GM21526 (cell line): Measurements from ENCODE around the gene XCL2.
"Not testable (repeated sequence)": the region's sequence is repeated elsewhere in the genome, so short reads cannot be mapped to it uniquely, and the experiment has no call there.

Experiments used
- ATAC-seq: cut with Tn5 transposase; IDR thresholded peaks from one replicate; pipeline ENCODE4 v1.9.1; 2021; ENCODE audit warnings: moderate library complexity; ENCODE audit not compliant: unreplicated experiment, low FRiP score

XCL2 gene

GRCh38 chr1:168561989-168562388, 18.2 kb upstream of the XCL2 start:
- no peak for ATAC-seq

- ATAC-seq: no peak
Measured at GRCh38 chr1:168560370-168560769, 16.6 kb upstream of the XCL2 start.

- ATAC-seq: no peak
Measured at GRCh38 chr1:168556647-168557046, 12.8 kb upstream of the XCL2 start.

GRCh38 chr1:168555508-168556046, 11.8 kb upstream of the XCL2 start:
- ATAC-seq: no peak

DNA sequence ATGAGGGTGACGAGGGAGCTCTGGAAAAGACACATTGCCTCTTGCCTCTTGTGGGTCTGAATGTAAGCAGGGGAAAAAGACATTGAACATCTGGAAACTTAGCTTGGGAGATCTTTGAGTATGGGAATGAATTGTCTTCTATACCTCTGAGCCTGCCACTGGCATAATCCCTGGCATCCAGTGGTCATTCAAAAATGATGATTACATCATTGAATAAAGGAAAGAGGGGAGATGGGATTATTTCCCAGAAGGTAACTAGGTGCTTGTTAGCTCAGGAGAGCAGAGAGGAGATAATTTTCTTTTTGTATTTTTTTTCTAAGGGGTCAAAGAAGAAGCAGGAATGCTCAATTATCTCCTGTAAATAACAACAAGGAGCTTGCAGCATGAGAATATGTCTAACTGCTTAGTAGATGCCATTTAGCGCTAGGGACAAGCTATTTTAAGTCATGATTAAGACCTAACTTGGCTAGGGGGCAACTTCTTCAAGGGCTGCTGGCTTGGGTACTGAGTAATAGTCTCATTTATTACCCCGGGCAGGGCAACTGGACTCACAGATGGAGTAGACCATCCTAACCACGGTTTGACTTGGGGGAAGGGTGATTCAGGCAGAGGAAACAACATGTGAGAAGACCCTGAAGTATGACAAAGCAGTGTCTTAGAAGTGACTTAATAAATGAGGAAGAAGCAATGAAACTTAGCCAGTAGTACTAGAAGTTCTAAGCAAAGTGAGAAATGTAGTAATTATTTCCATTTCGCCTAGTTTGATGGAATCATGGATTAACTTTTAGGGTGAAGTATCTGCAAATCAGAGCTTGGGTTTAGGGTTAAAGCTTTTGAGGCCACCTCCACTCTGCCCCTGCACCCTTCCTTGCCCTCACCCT, 11.0 kb upstream of the XCL2 start:
- no peak for ATAC-seq

DNA sequence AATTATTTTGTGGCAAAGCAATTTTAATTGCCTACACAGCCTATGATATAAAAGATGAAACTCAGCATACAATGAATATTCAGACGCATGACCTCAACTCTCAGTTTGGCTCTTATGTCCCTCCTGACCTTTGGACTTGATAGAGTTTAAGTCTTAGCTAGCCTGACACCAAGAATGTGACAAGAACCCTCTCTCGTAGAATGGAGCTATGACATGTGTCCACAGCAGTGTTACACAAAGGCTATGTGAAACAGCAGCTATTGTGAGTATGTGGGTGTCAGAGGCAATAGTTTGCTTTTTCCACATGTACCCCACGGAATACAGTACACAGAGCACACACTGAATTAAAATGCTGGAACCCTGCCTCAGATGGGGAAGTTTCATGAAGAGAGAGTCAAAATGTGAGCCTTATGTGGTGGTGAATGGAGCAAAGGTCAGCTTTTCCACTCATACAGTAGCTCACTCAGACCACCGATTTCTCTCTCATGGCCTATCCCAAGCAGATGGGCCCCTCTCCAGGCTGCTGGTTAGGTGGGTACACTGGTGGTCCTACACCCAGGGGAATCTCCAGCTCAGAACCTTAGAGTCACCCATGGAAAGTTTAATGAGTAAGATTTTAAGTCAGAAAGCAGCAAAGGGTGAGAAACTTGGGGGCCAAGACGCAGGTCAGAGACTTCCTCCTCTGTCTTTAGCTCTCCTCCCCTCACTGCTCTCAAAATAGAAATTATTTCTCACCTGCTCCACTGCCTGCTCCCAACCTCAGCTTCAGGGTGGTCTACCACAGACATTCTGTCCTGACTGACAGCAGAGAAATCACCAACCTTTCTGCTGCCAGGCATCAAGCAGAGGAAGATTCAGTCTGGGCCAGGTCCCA, 10.1 kb upstream of the XCL2 start:
- no peak for ATAC-seq

DNA sequence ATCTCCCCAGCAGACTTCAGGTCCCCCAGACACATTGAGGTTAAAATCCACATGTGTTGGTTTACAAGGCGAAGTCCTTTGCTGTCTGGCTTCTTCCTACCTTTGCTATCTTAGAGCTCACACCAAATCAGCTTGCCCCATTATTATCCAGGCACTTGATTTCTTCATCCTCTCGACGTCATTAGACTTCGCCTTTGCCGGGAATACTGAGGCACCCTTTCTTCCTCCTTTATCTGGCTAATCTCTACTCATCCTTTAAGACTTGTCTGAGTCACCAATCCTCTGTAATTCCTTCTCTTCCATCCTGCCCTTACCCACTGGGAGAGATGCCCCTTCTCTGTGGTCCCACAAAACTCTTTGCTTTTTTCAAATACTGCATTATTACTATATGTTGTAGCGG, 9.2 kb upstream of the XCL2 start:
- no peak for ATAC-seq

GRCh38 chr1:168551688-168552087, 7.9 kb upstream of the XCL2 start:
- no peak for ATAC-seq

- ATAC-seq: no peak
Measured at GRCh38 chr1:168550971-168551370, 7.2 kb upstream of the XCL2 start.

DNA sequence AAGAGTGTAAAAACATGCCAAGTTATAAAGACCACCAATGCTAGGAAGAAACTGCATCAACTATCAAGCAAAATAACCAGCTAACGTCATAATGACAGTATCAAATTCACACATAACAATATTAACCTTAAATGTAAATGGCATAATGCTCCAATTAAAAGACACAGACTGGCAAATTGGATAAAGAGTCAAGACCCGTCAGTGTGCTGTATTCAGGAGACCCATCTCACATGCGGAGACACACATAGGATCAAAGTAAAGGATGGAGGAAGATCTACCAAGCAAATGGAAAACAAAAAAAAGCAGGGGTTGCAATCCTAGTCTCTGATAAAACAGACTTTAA, 2.7 kb upstream of the XCL2 start:
- not testable (repeated sequence) for ATAC-seq

- ATAC-seq: not testable (repeated sequence)
Measured at GRCh38 chr1:168545678-168546552, 2.1 kb upstream of the XCL2 start.

DNA sequence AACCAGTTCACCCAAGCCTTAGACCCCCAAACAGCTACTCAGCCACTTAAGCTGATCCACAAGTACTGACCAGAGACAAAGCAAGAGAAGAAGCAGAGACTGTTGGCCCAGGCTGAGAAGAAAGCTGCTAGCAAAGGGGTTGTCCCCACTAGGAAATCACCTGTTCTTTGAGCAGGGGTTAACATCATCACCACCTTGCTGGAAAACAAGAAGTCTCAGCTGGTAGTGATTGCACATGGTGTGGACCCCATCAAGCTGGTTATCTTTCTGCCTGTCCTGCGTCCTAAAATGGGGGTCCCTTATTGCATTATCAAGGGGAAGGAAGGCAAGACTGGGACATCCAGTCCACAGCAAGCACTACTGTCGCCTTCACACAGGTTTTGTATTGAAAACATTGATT, 819 bp downstream of the XCL2 start:
- ATAC-seq: not testable (repeated sequence)

DNA sequence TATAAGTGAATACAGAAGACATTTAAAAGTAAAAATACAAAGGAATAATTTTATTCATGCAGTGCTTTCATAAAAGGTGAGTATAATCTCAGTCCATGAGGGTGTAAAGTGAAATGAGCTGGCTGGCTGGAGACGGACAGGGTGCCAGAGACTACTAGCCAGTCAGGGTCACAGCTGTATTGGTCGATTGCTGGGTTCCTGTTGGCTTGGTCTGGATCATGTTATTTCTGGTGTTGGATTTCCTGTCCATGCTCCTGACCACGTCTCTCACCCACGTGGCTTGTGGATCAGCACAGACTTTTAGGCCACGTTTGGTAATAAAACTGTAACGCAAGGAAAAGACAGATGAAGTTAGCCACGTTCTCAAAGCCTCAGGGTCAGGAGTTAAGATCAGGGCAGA, 3.0 kb downstream of the XCL2 start:
- not testable (repeated sequence) for ATAC-seq

DNA sequence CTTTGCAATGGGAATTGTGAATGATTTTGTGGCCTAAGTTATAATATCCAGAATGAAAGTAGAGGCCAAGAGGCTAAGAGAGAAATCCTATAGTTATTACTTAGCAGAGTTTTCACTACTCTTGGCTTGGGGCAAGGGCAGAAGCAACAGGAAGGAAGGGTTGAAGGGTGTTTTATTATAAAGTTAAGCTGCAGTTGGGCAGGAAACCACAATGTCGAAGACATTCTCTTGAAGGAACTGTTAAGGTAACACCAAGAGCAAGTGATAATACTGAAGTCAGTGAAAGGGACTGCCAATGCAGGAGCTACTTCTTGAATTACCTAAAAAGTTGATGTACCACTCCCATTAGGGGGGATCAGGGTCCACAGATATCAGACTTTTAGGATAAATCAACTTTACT, 8.3 kb downstream of the XCL2 start:
- no peak for ATAC-seq

- ATAC-seq: no peak
Measured at GRCh38 chr1:168531615-168532345, 12.0 kb downstream of the XCL2 start.

DNA sequence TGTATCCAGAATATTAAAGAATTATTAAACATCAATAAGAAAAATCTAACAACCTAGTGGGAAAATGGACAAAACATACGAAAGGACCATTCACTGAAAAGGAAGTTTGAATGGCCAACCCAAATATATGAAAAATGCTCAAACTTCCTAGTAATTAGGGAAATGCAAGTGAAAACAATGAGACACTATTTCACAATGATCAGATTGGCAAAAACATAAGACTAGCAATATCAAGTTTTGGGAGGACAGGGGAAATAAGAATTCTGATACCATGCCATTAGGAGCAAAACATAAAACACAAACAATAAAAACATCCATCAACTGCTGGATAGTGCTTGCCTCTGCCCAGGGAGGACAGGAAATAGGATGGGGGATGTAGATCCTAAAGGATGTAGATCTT, 14.3 kb downstream of the XCL2 start:
- ATAC-seq: no peak

DNA sequence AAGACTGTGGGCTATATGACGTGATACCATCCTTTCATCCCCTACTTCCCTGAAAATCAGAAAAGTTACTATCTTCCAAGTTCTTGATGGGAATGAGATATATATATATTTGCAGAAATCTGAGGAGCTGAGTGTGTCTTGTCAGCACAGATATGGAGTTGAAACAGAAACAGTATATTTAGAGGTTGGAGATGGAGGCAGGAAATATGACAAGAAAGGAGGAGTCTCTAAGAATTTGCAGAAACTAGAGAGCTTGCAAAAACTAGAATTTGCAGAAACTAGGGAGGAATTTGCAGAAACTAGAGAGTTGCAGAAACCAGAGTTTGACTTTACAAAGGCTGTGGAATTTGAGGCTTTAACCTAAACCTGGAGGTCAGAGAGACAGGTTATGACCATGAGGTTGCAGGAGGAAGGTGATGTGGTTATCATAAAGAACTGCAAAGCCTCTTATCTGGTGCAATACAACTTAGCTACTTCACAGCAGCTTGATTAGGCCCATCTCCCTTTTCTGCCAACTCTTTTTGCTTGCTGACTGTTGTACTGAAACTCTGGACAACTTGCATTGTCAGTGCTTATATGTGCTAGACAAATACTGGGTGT, 22.3 kb downstream of the XCL2 start:
- ATAC-seq: no peak

DNA sequence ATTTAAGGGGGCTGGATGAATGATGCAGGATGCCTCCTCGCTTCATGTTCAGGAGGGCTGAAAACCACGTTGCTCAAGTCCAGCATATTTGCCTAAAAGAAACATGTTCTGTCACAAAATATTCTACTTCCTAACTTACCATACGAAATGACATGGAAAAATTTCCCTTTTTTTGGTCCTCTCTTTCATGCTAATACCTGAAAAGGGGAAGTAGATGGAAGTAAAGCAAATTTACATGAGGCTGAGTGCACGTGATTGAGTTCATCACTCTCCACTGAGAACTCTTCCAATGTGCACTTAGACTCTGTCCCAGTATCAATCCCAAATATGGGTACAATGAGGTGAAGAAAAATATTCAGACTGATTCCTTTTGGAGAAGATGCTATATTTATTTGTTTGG, 23.0 kb downstream of the XCL2 start:
- no peak for ATAC-seq

DNA sequence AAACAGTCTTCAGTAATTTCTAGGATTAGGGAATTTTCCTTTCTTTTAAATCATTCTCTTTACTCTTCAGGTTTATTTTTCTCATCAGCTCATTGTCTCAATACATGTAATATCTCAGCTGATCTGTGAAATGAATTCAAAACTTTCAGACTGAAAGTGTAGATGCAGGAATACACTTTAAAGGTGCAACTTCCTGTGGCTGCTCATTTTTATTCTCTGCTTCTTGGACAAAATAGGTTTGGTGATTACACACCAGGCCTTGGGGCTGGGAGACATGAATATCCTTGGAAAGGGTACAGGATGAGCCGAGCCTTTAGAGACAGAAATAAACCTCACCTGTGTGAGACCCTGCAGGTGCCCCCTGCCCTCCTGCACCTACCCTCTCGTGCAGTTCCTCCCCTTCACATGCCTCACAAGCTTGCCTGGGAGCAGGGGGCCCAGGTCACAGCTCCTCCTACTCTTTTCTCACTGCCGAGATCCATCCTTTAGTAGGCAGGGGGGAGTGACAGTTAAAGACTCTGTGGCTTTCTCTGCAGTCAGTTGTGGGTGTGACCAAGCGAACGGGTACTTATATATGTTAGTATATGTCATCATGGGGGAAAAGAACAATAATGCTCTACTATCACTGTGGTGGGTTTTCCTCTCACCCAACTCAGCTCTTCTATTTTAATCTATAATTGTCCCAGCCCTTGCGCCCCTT, 23.6 kb downstream of the XCL2 start:
- ATAC-seq: no peak
